Ureter (tissue), 1 donor: Measurements from ENCODE around the gene MYH9. TPM values are rescaled to one million over a fixed set of nuclear protein-coding genes. Genes with fewer than 3 reads are reported as not detected.
"Not testable (repeated sequence)": the region's sequence is repeated elsewhere in the genome, so short reads cannot be mapped to it uniquely, and the experiment has no call there.

Experiments
- DNase-seq: peaks from one replicate; pipeline ENCODE4 v3.0.0-alpha.2; 2020; ENCODE audit warnings: low spot score
- total RNA-seq: library from RNA; stranded (reverse); gene quantifications from one replicate; pipeline ENCODE4 v1.2.4, GENCODE V29; 2023
- donor health status: DM: yes; HTN: yes; CAD: no.

Gene MYH9
- total RNA-seq, 1 donor from 2014 or later = 810 TPM

- no peak for DNase-seq
These were observed 25.4 kb upstream of the MYH9 start for GRCh38 chr22:36413022-36413775.

- no peak for DNase-seq
These were observed 24.0 kb upstream of the MYH9 start for GRCh38 chr22:36411589-36412258.

GRCh38 chr22:36409911-36410756 is 22.4 kb upstream of the MYH9 start:
- DNase-seq = peak; percentile 93

GRCh38 chr22:36409554-36409910 is 21.8 kb upstream of the MYH9 start:
- not testable (repeated sequence) for DNase-seq

GRCh38 chr22:36409056-36409455 is 21.3 kb upstream of the MYH9 start:
- DNase-seq = no peak

- no peak for DNase-seq
These were observed 19.0 kb upstream of the MYH9 start for GRCh38 chr22:36406721-36407120.

GRCh38 chr22:36405671-36406538 is 18.1 kb upstream of the MYH9 start:
- DNase-seq = peak; percentile 57

- DNase-seq = no peak
These were observed 17.5 kb upstream of the MYH9 start for GRCh38 chr22:36405221-36405661.

- no peak for DNase-seq
These were observed 16.7 kb upstream of the MYH9 start for GRCh38 chr22:36404446-36404845.

GRCh38 chr22:36399472-36399778 is 11.7 kb upstream of the MYH9 start:
- DNase-seq = no peak

GRCh38 chr22:36398601-36399471 is 11.1 kb upstream of the MYH9 start:
- DNase-seq = no peak

GRCh38 chr22:36397131-36398093 is 9.6 kb upstream of the MYH9 start:
- no peak for DNase-seq

GRCh38 chr22:36395915-36396314 is 8.1 kb upstream of the MYH9 start:
- no peak for DNase-seq

GRCh38 chr22:36395055-36395849 is 7.5 kb upstream of the MYH9 start:
- peak; percentile 69 for DNase-seq

GRCh38 chr22:36391638-36392037 is 3.9 kb upstream of the MYH9 start:
- DNase-seq = no peak

- not testable (repeated sequence) for DNase-seq
These were observed 1.4 kb upstream of the MYH9 start for GRCh38 chr22:36389122-36389521.

GRCh38 chr22:36387709-36387958 is 133 bp downstream of the MYH9 start:
- DNase-seq = no peak

GRCh38 chr22:36386900-36387708 is 663 bp downstream of the MYH9 start:
- no peak for DNase-seq
